AG04450 (cell line): Measurements from ENCODE around the gene VAMP5. TPM values are rescaled to one million over a fixed set of nuclear protein-coding genes. Genes with fewer than 3 reads are reported as not detected.

Experiments
- CTCF ChIA-PET: fragments of 300-600, 350-600 bp; formaldehyde crosslinking; extraction: SDS; loops from one replicate; lab custom pipeline; 2022; ENCODE audit warnings: antibody characterized with exemption, inconsistent platforms; lab: Charles Lee
- POLR2A ChIA-PET: fragments of 350-600 bp; formaldehyde crosslinking; extraction: SDS; loops from one replicate; lab custom pipeline; 2021; ENCODE audit warnings: antibody characterized with exemption, inconsistent platforms; lab: Yijun Ruan, JAX
- DNase-seq: peaks from one replicate; pipeline ENCODE4 v3.0.0-alpha.2; 2011; ENCODE audit warnings: low read depth, low spot score
- H3K27ac ChIP-seq: one replicate; pipeline ENCODE4 v1.5.1; 2012; ENCODE audit warnings: low read depth, low read length, control low read depth
- H3K27me3 ChIP-seq: one replicate; pipeline ENCODE4 v1.6.0; 2012; ENCODE audit warnings: low read length; ENCODE audit not compliant: control insufficient read depth, insufficient read depth
- H3K4me3 ChIP-seq: 2 replicates; pipeline ENCODE4 v1.5.1; 2011; ENCODE audit warnings: mild to moderate bottlenecking, low read depth, low read length, control low read depth
- H3K9me3 ChIP-seq: 2 replicates; pipeline ENCODE4 v1.5.1; 2012; ENCODE audit warnings: low read length; ENCODE audit not compliant: control insufficient read depth, insufficient read depth
- polyA plus RNA-seq: library from polyadenylated mRNA; depleted of rRNA; stranded (reverse); fragments of >200 nt; gene quantifications from 2 replicates; pipeline ENCODE4 v1.2.3, GENCODE V29; 2011
- TF ChIP-seq, protein P1 (sequence below): IDR thresholded peaks from 2 replicates; pipeline ENCODE4 v1.5.1; 2011; ENCODE audit warnings: low read depth, low read length, control low read depth, inconsistent platforms

Gene VAMP5
- polyA plus RNA-seq, 1 experiment = 100 TPM

DNA sequence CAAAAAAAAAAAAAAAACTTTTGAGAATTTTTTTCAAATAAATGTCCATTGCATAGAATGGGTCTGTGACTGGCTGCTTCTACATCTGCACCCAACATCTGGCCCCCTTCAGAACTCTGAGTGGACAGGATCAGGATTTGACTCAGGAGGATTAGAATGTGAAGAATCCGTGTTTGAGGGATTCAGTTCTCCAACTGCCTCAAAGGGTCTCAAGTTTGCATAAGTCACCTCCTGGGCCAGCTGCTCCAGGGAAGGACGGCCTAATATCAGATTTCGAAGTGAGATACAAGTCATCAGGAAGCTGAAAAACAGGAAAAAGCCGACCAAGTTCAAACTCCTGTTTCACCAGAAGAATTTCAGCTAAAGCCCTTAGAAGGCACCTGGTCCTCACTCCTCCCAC lies 34.4 kb upstream of the VAMP5 start:
- no peaks in the 10 kb centered on the region for H3K27me3 ChIP-seq
- H3K4me3 ChIP-seq = no peak overlapping the region
- TF ChIP-seq, protein P1, sequence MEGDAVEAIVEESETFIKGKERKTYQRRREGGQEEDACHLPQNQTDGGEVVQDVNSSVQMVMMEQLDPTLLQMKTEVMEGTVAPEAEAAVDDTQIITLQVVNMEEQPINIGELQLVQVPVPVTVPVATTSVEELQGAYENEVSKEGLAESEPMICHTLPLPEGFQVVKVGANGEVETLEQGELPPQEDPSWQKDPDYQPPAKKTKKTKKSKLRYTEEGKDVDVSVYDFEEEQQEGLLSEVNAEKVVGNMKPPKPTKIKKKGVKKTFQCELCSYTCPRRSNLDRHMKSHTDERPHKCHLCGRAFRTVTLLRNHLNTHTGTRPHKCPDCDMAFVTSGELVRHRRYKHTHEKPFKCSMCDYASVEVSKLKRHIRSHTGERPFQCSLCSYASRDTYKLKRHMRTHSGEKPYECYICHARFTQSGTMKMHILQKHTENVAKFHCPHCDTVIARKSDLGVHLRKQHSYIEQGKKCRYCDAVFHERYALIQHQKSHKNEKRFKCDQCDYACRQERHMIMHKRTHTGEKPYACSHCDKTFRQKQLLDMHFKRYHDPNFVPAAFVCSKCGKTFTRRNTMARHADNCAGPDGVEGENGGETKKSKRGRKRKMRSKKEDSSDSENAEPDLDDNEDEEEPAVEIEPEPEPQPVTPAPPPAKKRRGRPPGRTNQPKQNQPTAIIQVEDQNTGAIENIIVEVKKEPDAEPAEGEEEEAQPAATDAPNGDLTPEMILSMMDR = no peak
- CTCF ChIA-PET = interaction anchor here (0.6 to 6.6 kb wide), 6 partner anchors 10 to 226 kb away, joined by 3 to 124 read pairs (median 10); partner anchors contain the start of genes MAT2A, RNF181 and SH2D6
- H3K27ac ChIP-seq = peak overlapping the region; percentile 93
- POLR2A ChIA-PET = interaction anchor here (0.6 to 6.3 kb wide), 21 partner anchors 10 to 223 kb away, joined by 3 to 172 read pairs (median 5); partner anchors contain the start of genes C2orf68, ELMOD3, GGCX and MAT2A
- no peaks in the 10 kb centered on the region for H3K9me3 ChIP-seq
- peak; percentile 98 for DNase-seq

DNA sequence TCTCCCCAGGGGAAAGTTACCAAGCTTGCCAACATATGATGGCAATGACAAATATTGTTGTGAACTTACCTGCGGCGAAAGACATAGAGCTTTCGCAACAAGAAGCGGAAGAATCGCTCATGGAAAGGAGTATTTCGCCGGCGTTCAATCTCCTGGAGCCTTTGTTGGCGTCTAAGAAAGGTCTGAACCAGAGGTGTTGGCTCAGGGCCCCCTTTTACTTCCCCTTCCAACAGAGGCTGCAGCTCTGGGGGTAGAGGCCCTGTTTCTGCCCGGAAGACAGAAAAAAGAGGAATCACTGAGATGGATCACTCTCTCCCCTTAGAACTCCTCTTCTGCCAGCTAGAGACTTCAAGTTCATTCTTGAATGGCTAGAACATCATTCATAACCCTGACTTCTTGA lies 33.7 kb upstream of the VAMP5 start:
- TF ChIP-seq, protein P1 = no peak
- ChIA-PET CTCF (interaction anchor here (1.1 to 6.6 kb wide), 9 partner anchors 9 to 226 kb away, joined by 3 to 124 read pairs (median 8); partner anchors contain the start of genes ELMOD3, MAT2A, RETSAT and RNF181), POLR2A (interaction anchor here (0.6 to 6.3 kb wide), 14 partner anchors 11 to 196 kb away, joined by 3 to 172 read pairs (median 6); partner anchors contain the start of genes C2orf68, ELMOD3, GGCX and MAT2A)
- Histone ChIP-seq H3K4me3 (no peak overlapping the region), H3K9me3 (no peaks in the 10 kb centered on the region), H3K27me3 (no peaks in the 10 kb centered on the region), H3K27ac (peak overlapping the region; percentile 93)
- DNase-seq = no peak

DNA sequence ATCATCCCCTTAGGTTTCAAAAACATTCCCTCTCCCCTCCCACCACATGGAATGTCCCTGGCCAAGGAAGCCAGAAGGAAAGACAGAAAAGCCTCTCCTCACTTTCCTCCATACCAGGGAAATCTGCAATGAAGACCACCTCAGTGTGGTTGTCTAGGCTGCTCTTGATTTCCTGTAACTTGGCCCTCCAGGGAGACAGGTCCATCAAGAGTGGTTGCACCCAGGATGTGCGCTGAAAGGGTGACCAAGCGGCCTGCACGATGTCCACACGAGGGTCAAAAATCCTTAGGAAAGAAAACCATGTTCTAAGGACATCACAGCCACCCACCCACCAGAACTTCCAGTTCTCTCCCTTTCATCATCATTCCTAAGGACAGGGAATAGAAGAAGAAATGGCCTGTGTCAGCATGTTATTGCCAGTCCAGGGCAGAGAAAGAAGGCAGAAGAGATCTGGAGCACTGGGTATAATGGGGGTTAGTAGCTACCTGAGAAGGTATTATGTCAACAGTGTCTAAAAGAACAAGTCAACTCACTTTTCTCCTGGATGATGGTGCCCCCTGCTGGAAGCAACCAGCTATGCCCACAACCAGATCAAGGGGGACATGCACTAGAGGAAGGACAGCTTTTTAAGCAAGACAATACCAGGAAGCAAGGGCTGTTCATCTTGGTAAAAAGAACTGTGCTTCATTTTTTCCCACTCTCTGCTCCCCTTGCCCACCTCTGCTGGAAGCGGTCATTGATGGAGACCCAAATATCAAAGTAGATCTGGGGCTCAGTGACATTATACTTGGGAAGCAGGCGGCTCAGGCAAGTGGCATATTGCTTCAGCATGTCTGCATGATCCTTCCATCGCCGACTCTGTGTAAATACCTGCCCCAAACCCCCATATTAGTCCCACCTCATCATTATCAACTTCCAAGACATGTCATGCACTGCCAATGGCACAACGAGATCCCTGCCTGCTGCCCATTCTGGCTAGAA lies 32.2 kb upstream of the VAMP5 start:
- Histone ChIP-seq H3K4me3 (no peak overlapping the region), H3K27me3 (no peaks in the 10 kb centered on the region), H3K27ac (no peak overlapping the region), H3K9me3 (no peaks in the 10 kb centered on the region)
- ChIA-PET POLR2A (interaction anchor here (0.5 to 6.3 kb wide), 11 partner anchors 9 to 525 kb away, joined by 3 to 172 read pairs (median 5); partner anchors contain the start of genes ELMOD3, GGCX, MAT2A and RETSAT), CTCF (interaction anchor here (0.5 to 6.6 kb wide), 30 partner anchors 8 to 251 kb away, joined by 3 to 124 read pairs (median 4); partner anchors contain the start of genes ELMOD3, GGCX, MAT2A and RETSAT)
- TF ChIP-seq, protein P1 = peak; percentile 93
- DNase-seq = no peak

DNA sequence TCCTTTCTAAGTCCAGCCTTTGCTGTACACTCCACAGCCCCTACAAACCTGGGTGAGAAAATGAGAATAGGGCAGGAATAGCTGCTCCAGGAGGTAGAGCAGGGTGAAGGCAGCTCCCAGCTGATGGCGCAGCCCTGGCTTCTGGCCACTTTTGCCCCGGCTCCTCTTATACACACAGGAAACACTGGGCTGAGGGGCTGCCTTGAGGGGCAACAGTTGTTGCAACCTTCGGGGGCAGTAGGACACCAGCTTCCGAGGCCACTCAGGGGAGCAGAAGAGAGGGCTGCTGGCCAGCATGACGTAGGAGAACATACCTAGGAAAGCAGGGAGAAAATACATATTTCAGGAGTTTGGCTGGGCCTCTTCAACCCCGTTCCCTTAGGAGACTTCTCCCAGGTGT lies 31.0 kb upstream of the VAMP5 start:
- Histone ChIP-seq H3K9me3 (no peaks in the 10 kb centered on the region), H3K27ac (no peak overlapping the region), H3K4me3 (no peak overlapping the region), H3K27me3 (no peaks in the 10 kb centered on the region)
- ChIA-PET CTCF (interaction anchor here (1.1 to 6.6 kb wide), 4 partner anchors 13 to 132 kb away, joined by 3 to 124 read pairs (median 28); partner anchors contain the start of genes MAT2A and SH2D6), POLR2A (interaction anchor here (0.7 kb wide), 1 partner anchor 115 kb away, joined by 3 read pairs; no protein-coding TSS in a partner anchor)
- DNase-seq = no peak
- TF ChIP-seq, protein P1 = no peak
